ENCODE results near the gene LRRC27. TPM values are rescaled to one million over a fixed set of nuclear protein-coding genes. Genes with fewer than 3 reads are reported as not detected.

The LRRC27 gene
- total and polyA plus RNA-seq, 2 of the 4 experiments (the other 2 are of a cell fraction), result 3.8 to 5.3 TPM

- no peak for ATAC-seq (ENCODE audit: low read depth)
Measured at GRCh38 chr10:132355297-132355696, 23.3 kb downstream of the LRRC27 start.

More at GRCh38 chr10:132355297-132355696, 23.3 kb downstream of the LRRC27 start:
- no peak overlapping the region for H2AFZ ChIP-seq (replicated peaks; ENCODE audit: low read length, poor library complexity)
- intact Hi-C loops (cut with micrococcal nuclease), result no loop called here
- no peaks in the 10 kb centered on the region; the same call in 1 of the 2 replicates for H4K20me1 ChIP-seq (ENCODE audit: insufficient read depth, low read length)
- no peak overlapping the region for H2BK15ac ChIP-seq (ENCODE audit: low read depth, low read length)
- H3K18ac ChIP-seq (ENCODE audit: low read depth, low read length), result no peak overlapping the region
- H3K56ac ChIP-seq (ENCODE audit: extremely low read depth, insufficient read depth, low read length), result no peak overlapping the region
- no peak overlapping the region for H3K4ac ChIP-seq (ENCODE audit: low read depth, low read length)
- H4K5ac ChIP-seq (ENCODE audit: low read depth, low read length), result no peak overlapping the region
- no peak for DNase-seq
- H4K8ac ChIP-seq (ENCODE audit: low read depth in 2 of 2, low read length in 2 of 2), result no peak overlapping the region
- H4K91ac ChIP-seq (ENCODE audit: insufficient read depth, low read depth, low read length), result no peak overlapping the region
- no peaks in the 10 kb centered on the region for H3K79me1 ChIP-seq (ENCODE audit: low read depth in 1 of 2, low read length in 2 of 2)
- H3K27ac ChIP-seq (ENCODE audit: insufficient read depth, low read length), result no peak overlapping the region
- no peak overlapping the region for H2AK9ac ChIP-seq (replicated peaks; ENCODE audit: low read depth, low read length, poor library complexity)
- TF ChIP-seq RCOR1 (IDR thresholded peaks at IDR 0.05; ENCODE audit: insufficient replicate concordance, low read length) (no peak), FOS (IDR thresholded peaks at IDR 0.05; ENCODE audit: low read depth, low read length) (no peak), CTCF (conservative IDR thresholded peaks at IDR 0.05; ENCODE audit: low read depth, low read length) (no peak), POLR2A (IDR thresholded peaks at IDR 0.05; ENCODE audit: low read depth, low read length) (no peak), MXI1 (IDR thresholded peaks at IDR 0.05; ENCODE audit: borderline replicate concordance, low read depth, low read length) (no peak), RFX5 (IDR thresholded peaks at IDR 0.05; ENCODE audit: low read depth, low read length) (no peak), SMC3 (IDR thresholded peaks at IDR 0.05; ENCODE audit: low read depth, low read length) (no peak), BHLHE40 (IDR thresholded peaks at IDR 0.05; ENCODE audit: low read depth, low read length) (no peak)
- H3K36me3 ChIP-seq (ENCODE audit: control insufficient read depth, insufficient read depth, low read length), result peaks cover 2% of the 10 kb centered on the region; the same call in 1 of the 2 replicates
- in situ Hi-C loops (cut with MboI; ENCODE audit: low sequenced_read_pairs), result no loop called here
- H2BK5ac ChIP-seq (ENCODE audit: low read depth, low read length, poor library complexity, severe bottlenecking), result no peak overlapping the region
- H3K4me3 ChIP-seq (ENCODE audit: insufficient read depth, low read depth, low read length), result no peak overlapping the region
- no peaks in the 10 kb centered on the region for H3K9me3 ChIP-seq (ENCODE audit: control insufficient read depth, insufficient read depth, low read length)
- no peak overlapping the region for H2BK120ac ChIP-seq (ENCODE audit: low read depth, low read length)
- no peak overlapping the region for H3K14ac ChIP-seq (replicated peaks; ENCODE audit: low read depth, low read length)
- H3K4me2 ChIP-seq (ENCODE audit: low read depth, low read length), result no peak overlapping the region
- no peaks in the 10 kb centered on the region for H3K9me1 ChIP-seq (ENCODE audit: insufficient read depth, low read length)
- POLR2A ChIA-PET (ENCODE audit: unreplicated experiment), result no interaction called here
- H3K4me1 ChIP-seq (ENCODE audit: control insufficient read depth, insufficient read depth, low read length), result no peaks in the 10 kb centered on the region
- no TSS peak for BruUV-seq (replicated peaks)
- CTCF ChIA-PET, result no interaction called here
- no peak overlapping the region for H2BK20ac ChIP-seq (ENCODE audit: low read depth, low read length)
- H3K23ac ChIP-seq (ENCODE audit: low read depth, low read length), result no peak overlapping the region
- H2AK5ac ChIP-seq (ENCODE audit: low read depth, low read length), result no peak overlapping the region
- dilution Hi-C loops (cut with HindIII; ENCODE audit: low sequenced_read_pairs, unreplicated experiment), result no loop called here
- no peaks in the 10 kb centered on the region for H3K27me3 ChIP-seq (ENCODE audit: control insufficient read depth, insufficient read depth, low read length)
- WGBS, 2 experiments (ENCODE audit: extremely low coverage in 2 of 2, insufficient read length in 1 of 2), result 91% methylated on average over 11 of the region's 17 CpGs; no CpG with 5 or more reads in 1 of the 2 experiments
- H3K9ac ChIP-seq (ENCODE audit: low read depth, low read length), result no peak overlapping the region
